GM18498 (cell line): ENCODE results near the gene CCL28.
"Not testable (repeated sequence)": the region's sequence is repeated elsewhere in the genome, so short reads cannot be mapped to it uniquely, and the experiment has no call there.

ENCODE experiments used
- ATAC-seq: cut with Tn5 transposase; IDR thresholded peaks from one replicate; pipeline ENCODE4 v1.9.1; 2021; ENCODE audit warnings: mild to moderate bottlenecking, moderate library complexity; ENCODE audit not compliant: unreplicated experiment

Gene CCL28

DNA sequence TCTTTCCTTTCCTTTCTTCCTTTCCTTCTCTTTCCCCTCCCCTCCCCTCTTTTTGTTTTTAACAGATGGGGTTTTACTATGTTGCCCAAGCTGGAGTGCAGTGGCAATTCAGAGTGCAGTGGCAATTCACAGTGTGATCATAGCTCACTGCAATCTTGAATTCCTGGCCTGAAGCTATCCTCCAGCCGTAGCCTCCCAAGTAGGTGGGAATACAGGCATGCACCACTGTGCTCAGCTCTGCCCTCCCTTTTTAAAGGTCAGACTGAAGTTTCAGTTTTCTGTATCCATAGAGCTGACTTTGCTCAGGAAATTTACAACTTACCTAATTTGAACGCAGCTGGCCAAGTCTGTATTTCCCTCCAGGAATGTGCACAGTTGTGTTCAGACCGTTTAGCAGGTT lies 696 bp downstream of the CCL28 start:
- no peak for ATAC-seq

DNA sequence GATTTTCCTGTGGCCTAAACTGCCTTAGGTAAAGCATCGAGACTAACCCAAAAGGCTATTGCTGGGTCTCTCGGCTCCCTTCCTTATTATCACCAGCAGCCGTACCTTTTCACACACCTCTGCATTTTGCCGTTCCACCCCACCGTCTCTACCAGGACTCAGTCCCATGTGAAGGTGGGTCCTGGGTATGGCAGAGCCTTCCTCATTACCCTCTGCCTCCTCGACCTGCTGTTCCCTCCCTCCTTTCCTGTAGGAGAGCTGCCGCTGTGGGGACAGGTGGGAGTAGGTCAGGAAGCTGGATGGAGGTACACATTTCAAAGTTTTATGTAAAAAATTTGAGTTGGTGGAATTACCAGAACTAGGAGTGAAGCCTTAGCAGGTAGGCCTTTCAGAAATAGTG lies 1.8 kb downstream of the CCL28 start:
- ATAC-seq, result no peak

DNA sequence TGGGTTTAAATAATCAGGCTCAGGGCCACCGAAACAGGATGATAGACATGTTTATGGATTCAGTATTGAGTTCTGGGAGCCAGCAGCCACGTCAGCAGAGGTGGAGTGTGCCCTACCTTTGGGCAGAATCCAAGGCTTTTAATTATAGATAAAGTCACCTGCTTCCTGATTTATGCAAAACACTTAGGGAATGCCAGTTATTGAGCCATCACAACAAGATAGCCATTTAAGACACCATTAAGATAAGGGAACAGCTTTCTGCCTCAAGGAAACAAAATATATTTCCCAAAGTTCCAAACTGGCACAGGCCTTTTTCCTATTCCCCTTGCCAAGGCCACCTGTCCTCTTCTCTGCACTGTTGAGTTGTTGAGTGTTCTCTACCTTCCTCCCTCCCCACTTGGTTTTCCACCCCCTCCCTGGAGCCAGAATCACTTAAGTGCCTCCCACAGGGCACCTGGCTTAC lies 2.4 kb downstream of the CCL28 start:
- no peak for ATAC-seq

DNA sequence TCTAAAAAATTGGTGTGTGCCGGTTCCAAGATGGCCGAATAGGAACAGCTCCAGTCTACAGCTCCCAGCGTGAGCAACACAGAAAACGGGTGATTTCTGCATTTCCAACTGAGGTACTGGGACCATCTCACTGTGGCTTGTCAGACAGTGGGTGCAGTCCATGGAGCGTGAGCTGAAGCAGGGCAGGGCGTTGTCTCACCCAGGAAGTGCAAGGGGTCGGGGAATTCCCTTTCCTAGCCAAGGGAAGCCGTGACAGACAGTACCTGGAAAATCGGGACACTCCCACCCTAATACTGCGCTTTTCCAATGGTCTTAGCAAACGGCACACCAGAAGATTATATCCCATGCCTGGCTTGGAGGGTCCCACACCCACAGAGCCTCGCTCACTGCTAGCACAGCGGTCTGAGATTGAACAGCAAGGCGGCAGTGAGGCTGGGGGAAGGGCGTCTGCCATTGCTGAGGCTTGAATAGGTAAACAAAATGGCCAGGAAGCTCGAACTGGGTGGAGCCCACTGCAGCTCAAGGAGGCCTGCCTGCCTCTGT lies 9.6 kb downstream of the CCL28 start:
- not testable (repeated sequence) for ATAC-seq

DNA sequence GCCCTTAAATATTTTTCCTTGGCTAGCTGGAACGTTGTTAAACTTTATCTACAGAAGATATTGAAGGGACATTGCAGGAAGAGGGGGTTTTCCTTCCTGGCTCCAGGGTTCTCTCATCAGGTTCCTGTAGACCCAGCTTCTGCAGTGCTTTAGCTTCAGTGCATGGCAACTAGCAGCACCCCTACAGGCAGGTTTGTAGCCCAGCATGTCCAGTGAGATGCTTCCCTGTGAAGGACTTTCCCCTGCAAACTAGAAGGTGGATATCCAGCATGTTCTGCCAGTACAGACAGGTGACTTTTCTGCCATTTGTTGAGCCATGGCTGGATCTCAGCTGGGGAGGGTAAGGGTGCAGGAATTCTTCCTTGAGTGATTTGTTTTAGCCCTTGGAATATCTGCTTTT lies 10.4 kb downstream of the CCL28 start:
- no peak for ATAC-seq

DNA sequence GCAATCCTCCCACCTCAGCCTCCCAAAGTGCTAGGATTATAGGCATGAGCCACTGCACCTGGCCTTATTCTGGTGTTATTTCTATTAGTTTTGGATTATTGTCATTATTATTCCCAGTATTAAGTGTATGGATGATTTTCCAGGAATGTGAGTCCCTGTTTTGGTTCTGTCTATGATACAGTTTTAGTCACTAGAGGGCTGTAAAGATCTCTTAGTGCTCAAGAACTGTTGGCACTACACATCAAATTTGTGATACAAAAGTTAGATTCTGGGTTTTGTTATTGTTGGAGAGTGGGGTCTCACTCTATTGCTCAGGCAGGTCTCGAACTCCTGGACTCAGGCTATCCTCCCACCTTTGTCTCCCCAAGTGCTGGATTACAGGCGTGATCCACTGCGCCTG lies 12.1 kb downstream of the CCL28 start:
- ATAC-seq, result no peak

DNA sequence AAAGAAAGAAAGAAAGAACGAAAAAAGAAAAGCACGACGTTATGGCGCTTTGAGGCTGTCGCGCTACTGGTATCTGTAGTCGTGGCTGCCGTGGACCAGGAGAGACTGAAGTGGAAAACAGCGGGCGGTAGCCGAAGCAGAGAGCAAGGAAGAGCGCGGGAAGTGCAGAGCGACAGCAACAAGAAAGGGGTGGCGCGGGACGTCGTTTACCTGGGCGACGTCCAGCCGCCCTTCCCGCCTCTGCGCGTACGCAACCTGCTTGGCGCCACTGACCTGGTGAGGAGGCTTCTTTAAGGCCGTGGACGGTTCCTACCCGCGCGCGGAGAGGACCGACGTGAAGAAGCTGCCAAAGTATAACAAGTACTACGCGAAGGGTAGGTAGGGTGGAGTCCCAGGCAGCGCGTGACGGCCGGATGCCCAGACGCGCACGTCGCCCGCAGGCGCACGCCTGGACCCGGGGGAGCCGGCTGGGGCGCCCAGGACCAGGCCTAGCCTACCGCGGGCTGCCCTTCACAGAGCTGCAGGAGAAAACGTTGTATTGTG lies 15.4 kb downstream of the CCL28 start:
- peak; percentile 99 for ATAC-seq

DNA sequence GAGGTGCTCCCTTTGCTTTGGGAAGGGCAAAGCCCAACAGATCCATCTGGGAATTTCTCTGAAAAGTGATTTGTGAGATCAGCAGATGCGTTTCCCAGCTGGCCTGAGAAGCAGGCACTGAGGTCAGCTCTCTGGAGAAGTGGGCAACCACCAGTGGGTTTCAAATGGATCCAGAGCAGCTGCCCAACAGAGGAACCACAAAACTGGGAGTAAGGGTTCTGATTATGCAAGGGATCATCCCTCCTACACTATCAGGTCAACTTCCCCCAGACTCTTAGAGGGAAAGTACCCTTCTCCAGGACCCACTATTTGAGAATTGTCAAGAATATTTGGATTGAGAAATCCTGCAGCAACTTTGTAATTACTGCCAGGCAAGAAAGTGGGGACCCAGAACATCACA lies 21.7 kb downstream of the CCL28 start:
- ATAC-seq, result no peak

DNA sequence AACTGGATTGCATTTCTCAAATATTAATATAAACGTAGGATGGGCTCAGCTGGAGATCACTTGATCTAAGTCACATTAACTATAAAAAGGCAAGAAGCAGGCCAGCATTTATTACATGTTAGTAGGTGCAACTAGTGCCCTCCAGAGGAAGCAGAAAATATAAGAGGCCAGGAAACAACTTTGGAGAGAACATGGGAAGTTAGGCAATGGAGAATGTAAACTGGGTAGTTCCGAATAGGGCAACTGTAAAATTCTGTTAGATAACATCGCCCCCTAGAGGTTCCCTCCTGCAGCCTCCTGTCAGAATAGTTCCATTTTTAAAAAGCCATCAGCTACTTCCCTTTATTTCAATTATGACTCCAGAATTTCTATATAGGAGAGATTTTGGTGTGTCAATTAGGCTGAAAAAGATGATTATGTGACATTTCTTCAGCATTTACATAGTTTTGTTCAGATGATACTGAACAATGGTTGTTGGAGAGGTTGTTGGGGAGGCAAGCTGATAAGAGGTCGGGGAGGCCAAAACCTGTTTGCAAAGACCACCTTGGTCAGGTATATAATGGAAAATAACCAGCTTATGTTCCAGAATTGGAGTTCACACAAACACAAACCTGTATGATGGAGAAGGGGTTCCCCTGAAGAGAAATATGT lies 22.4 kb downstream of the CCL28 start:
- no peak for ATAC-seq

DNA sequence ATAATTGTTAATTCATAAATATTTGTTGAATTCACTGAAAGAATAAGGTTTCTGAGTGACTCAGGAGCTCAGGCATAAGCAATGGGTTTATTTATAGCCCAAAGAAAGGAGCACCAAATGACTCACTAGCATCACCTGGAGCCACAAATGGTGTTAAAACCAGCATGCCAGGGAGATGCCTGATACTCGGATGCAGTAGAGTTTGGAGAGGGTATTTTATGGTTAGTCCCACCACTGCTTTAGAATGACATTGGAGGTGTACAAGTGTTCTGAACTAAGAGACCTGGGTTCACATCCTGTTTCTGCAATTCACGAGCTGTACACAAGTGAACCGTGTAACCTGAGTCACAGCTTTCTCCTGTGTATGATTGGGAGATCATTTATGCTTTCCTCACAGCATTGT lies 25.2 kb downstream of the CCL28 start:
- ATAC-seq, result peak; percentile 54

DNA sequence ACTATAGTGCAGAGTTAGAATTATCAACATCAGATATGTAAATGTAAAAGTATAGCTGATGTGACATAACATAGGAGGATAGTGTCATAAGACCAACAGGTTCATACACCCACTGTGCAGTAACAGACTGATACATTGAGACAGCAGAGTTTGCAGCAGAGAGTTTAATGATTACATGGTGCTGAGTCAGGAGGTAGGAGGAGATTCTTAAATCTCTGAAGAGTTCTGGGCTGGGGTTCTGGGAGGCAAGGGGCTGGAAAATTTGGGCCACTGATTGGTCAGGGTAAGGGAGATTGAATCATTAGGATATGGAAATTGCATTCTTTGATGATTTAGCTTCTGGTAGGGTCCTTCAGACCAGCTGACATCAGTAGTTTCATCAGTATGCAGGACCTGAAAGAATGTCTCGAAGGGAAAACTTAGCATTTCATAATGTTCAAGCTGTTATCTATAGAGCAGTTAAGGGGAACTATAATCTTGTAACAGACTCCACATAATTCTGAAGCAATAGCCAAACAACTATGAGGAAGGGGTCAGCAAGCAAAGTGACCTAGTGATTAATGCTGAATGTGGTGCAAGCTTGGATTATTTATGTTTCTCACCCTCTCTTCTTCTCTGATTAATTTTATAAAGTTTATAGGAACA lies 35.6 kb downstream of the CCL28 start:
- ATAC-seq, result no peak

DNA sequence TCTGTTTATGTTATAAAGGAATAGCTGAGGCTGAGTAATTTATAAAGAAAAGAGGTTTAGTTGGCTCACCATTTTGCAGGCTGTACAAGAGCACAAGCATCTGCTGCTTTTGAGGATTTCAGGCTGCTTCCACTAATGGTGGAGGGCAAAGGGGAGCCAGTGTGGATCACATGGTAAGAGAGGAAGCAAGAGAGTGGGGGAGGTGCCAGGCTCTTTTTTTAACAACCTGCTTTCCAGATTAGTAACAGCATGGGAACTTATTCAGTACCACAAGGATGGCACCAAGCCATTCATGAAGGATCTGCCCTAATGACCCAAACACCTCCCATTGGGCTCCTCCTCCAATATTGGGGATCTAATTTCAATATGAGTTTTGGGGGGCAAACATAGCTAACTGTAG lies 40.4 kb downstream of the CCL28 start:
- ATAC-seq, result no peak

DNA sequence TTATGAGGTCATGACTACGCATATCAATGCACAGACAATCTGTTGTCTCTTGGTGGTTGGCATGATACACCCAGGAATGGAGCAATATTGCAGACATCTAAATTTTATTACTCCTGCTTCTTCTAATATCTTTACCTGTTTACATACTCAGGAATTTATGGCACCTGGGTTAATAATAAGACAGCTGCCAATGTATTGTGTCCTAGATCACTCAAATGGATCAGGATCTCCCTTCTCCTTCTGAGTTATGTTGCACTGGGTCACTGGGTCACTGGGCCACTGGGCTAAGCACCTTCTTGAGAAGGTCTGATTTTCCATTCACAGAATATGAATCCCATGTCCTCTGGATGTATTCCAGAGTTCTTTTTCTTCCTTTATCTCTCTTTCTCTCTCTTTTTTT lies 41.8 kb downstream of the CCL28 start:
- ATAC-seq, result no peak

DNA sequence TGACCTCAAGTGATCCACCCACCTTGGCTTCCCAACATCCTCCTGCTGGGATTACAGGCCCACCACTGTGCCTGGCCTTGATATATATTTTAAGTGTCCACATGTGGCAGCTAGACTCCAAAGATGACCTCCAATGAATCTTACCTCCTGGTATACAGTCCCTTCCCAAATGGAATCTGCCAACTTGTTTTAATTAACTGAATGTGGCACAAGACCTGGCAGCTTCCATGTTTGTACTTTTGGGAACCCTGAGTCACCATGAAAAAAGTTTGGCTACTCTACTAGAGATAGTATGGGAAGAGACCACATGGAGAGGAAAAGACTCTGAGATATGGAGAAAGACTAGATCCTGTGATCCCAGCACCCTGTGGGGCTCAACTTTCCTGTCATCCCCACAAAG lies 42.5 kb downstream of the CCL28 start:
- no peak for ATAC-seq

DNA sequence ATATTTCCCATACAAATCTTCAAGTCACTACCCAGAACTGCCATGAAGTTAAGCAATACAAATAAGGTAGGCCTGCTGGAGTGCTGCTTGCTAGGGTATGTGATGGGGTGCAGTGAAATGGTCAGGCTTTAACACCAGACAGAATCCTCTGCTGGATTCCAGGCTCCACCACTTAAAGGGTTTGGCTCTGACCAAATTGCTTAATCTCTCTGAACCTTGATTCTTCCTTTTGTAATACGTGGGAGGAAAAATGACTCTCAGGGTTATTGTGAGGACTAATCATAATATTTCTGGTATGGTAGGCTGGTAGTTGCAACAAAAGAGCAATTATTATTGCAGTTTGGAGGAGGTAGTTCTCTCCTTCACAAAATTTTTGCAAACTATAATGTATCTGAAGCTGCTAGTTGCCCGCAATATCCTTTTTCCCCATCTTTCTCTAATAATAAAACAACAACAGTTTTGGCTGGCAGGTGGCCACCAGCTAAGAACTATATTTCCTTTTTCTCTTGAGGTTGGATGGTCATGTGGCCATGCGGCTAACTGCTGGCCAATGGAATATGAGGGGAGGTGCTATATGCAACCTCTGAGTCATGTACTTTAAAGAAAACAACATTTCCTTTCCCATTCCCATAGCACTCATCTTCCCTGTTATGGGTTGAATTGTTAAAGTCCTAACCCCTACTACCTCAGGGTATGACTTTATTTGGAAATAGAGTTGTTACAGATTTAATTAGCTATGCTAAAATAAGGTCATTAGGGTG lies 44.1 kb downstream of the CCL28 start:
- no peak for ATAC-seq

DNA sequence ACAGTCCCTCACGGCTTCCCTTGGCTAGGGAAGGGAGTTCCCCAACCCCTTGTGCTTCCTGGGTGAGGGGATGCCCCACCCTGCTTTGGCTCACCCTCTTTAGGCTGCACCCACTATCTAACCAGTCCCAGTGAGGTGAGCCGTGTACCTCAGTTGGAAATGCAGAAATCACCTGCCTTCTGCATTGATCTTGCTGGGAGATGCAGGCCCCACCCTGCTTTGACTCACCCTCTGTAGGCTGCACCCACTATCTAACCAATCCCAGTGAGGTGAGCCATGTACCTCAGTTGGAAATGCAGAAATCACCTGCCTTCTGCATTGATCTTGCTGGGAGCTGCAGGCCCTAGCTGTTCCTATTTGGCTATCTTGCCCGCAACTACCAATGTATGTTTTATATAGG lies 44.7 kb downstream of the CCL28 start:
- ATAC-seq, result no peak

DNA sequence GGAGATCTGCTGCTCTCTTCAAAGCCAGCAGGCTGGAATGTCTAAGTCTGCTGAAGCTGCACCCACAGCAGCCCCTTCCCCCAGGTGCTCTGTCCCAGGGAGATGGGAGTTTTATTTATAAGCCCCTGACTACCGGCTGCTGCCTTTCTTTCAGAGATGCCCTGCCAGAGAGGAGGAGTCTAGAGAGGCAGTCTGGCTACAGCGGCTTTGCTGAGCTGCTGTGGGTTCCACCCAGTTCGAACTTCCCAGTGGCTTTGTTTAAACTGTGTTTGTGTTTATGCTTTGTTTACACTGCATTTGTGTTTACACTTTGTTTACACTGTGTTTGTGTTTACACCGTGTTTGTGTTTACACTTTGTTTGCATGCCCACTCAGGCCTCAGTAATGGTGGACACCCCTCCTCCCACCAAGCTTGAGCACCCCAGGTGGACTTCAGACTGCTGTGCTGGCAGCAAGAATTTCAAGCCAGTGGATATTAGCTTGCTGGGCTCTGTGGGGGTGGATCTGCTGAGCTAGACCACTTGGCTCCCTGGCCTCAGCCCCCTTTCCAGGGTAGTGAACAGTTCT lies 45.4 kb downstream of the CCL28 start:
- ATAC-seq, result not testable (repeated sequence)

DNA sequence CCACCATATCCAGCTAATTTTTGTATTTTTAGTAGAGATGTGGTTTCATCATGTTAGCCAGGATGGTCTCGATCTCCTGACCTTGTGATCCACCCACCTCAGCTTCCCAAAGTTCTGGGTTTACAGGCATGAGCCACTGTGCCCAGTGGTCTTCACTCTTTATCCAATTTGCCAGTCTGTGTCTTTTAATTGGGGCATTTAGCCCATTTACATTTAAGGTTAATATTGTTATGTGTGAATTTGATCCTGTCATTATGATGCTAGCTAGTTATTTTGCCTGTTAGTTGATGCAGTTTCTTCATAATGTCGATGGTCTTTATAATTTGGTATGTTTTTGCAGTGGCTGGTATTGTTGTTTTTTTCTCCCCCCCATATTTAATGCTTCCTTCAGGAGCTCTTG lies 47.0 kb downstream of the CCL28 start:
- not testable (repeated sequence) for ATAC-seq

DNA sequence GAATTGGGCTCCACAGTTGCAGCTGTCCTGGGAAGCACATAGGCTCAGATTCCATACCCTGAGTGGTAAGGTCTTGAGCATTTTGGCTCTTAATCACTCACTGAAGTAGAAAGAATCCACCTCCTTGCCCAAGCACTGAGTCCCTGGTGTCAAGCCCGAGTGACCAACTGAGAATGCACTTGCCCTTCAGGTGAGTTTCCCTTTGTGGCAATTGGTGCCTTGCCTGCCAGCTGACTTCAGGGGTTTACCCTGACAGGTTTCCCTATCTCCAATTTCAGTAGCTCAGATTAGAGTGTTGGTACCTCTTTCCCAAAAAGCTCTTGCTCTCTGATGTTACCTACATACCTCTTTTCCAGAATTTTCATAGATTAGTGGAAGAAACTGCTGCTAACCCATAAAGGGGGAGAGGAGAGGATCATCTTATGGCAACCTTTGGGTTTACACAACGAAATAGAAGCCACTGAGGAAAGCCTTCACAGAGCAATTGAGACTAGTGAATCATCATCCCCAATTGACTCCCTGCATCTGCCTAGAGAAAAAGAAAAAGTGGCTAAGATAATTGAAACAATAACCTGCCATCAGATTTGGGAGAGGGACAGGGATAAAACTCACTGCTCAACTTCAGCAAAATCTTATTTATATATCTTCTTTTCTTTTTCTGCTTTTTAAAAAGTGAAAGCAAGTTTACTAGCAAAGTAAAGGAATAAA lies 48.6 kb downstream of the CCL28 start:
- no peak for ATAC-seq

DNA sequence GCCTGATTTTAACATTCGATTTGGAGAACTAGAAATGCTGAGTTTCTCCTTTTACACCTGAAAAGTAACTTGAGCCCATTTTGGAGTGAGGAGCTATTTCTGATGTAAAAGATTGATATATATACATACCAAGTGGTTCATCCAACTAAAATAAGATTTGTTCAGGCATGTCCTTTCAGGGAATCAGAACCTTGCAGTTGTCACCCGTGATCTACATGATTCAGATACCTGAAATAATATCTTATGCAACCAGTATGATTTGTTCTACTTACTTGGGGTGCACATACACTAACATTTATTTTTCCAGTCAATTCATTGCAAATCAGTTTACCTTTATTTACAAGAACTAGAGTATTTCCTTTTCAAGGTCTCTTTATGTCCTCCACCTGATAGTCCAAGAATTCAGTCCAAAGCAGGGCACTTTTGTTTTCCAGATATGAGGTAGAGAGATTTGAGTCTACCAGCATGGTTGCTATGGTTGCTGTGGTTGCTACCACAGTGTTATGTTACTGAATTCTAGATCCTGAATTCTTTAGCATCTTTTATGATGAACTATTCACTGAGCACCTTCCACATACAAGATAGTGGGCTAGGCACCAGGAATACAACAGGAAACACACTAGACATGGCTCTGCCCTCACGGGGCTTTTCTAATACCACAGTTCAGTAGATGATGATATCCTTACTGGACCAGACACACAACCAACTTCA lies 49.3 kb downstream of the CCL28 start:
- ATAC-seq, result no peak
